ENCODE results near the gene PTPN12.
A peak's percentile ranks its signal among the peaks of the same experiment; 100 is the strongest.
"Not testable (repeated sequence)": the region's sequence is repeated elsewhere in the genome, so short reads cannot be mapped to it uniquely, and the experiment has no call there.

The PTPN12 gene

DNA sequence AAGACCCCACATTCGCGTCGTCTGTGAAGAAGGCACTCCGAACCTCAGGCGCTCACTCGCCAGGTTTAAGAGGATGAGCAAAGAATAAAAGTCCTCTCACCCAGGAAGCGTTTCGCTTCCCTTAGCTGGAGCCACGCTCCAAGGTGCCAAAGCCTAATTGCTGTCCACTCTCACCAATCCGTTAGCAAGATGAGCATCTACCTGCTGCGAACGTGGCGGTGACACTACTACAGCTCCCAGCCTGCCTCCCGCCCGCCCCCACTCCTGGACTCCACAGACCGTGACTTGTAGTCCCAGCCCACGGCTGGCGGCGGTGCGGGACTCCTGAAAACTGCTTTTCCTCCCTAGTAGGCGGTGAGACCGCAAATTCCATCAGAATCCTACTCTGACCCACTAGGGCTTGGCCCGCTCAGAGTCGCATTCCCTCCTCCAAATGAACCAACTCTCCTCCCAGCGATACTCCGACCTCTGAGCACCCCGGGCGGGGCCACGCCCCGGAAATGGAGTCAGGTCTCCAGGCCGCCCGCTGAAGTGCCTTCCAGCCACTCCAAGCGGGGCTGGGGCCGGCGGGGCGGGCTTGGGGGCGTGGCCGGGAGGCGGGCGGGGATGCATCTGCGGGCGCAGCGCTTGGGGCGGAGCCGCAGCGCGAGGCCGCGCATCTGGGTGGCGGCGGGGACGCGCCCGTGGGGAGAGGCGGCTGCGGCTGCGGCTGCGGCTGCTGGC, 521 bp upstream of the PTPN12 start:
- peak; percentile 97 for DNase-seq (ENCODE audit: extremely low spot score, insufficient read length, low read depth)
- FAIRE-seq: peak; percentile 80

DNA sequence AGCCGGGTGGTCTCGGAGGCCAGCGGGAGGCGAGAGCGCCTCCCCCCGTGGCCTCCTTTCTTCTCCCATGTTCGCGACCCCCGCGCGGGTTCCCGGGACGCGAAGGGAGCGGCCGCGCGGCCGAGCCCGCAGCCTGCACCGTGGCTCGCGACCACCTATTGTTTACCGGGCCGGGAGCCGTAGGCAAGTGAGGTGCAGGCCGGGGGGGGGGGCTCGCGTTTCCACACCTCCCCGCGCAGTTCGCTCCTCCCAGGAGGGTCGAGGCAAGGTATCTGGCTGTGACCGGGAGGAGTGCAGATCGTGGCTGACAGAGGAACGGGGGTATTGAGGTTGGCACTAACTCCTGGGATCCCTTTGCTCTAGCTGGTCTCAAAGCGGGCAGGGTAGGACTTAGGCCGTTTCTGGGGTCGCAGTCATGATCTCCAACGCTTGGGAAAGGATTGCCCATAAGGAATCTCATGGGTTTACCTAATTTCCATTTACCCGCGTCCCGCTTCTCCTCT, 734 bp downstream of the PTPN12 start:
- no peak for FAIRE-seq
- no peak for DNase-seq (ENCODE audit: extremely low spot score, insufficient read length, low read depth)

DNA sequence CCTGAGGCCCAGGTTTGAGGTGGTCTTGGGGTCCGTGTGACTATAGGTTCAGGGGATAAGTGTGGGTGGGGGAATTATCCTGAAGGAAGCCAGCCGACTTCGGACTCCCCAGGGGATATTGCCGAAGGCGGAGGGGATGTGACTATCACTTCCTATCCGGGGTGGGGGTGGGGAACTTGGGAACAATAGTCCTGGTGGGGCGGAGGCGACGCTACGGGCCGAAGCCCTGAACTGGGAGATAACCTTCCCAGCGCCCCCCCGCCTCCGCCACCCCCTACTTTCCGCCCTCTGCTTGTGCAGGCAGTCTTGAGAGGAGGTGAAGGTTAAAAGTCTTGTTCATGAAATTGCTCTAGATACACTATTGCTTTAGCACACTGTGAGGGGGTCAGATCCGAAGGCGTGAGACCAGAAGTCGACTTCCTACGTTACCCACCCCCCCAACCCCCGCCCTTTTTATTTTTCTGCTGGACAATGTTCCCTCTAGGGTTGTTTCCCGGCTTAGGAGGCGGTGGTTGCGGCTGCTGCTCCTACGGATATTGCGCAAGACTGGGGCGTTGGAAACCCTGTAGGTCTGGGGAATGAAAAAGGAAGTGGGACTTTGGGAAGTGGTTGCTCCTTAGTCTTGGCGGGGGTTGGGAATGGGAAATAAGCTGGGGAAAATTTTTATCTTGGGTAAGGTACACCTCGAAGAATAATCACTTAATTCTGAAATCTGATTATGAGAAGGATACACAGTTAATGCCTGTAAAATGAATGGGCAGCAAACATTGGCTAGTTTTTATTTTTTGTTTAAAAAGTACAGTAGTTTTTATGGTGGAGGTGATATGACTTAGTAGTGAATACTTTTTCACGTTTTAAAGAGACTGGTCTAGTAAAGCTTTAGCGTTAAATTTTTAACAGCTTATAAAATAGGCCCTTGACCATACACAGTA, 1.5 kb downstream of the PTPN12 start:
- FAIRE-seq (peak; percentile 36), DNase-seq (ENCODE audit: extremely low spot score, insufficient read length, low read depth) (no peak)

DNA sequence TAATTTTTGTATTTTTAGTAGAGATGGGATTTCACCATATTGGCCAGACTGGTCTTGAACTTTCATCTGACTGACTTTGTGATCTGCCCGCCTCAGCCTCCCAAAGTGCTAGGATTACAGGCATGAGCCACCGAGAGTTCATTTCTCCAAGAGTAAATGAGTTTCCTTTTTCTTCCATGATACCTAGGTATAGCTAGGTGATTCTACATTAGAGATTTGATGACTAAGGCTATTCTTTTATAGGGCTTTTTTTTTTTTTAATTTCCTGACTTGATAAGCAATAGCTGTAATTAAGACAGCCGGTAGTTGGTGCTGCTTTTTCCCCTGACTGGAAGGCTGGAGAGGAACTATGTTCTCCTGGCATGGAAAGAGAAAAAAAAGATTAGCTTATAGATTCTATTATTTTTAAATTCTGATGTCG, 3.3 kb downstream of the PTPN12 start:
- FAIRE-seq (no peak), DNase-seq (ENCODE audit: extremely low spot score, insufficient read length, low read depth) (no peak)

DNA sequence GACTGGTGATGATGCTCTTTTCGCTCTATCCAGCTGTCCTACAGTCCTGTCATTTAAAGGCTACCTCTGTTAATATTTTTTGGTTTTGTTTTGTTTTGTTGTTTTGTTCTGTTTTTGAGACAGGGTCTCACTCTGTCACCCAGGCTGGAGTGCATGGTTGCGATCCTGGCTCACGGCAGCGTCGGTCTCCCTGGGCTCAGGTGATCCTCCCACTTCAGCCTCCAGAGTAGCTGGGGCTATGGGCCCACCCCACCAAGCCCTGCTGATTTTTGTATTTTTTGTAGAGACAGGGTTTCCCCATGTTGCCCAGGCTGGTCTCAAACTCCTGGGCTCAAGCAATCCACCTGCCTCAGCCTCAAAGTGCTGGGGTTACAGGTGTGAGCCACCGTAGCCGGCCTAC, 3.9 kb downstream of the PTPN12 start:
- not testable (repeated sequence) for FAIRE-seq

DNA sequence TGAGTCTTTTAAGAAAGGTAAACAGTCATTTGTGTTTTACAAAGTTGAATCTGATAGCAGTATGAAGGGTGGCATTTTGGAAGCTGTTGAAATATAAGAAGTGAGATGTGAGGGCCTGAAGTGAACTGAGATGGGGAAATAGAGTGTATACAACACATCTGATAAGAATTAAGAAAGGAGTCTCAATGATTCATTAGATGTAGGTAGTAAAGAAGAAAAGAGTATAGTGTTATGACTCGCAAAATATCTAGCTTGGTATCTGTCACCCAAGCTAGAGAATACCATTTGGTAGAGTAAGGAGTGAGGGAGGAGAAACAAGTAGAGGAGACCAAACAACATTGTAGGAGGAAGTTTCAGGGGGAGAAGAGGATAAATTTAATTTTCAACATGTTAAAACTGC, 5.3 kb downstream of the PTPN12 start:
- no peak for DNase-seq (ENCODE audit: extremely low spot score, insufficient read length, low read depth)

More for the DNA sequence above, 3.9 kb downstream of the PTPN12 start:
- not testable (repeated sequence) for DNase-seq (ENCODE audit: extremely low spot score, insufficient read length, low read depth)

DNA sequence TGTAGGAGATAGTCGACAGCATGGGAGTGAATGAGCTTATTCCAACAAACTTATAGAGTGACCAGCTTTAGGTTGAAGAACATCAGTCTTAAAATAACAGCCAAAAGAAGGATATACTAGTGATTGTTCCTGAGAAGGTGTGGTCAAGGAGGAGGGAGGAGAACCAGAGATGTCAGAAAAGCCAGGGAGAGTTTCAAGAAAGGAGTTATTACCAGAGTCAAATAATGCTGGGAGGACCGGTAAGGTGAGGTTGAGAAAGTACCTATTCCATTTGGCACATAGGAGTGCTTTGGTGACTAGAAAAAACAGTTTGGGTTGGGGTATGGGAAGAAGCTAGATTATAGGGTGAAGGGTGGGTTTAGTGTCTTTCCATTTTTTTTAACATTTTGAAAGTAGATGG, 5.8 kb downstream of the PTPN12 start:
- FAIRE-seq (no peak), DNase-seq (ENCODE audit: extremely low spot score, insufficient read length, low read depth) (no peak)

More for the DNA sequence above, 5.3 kb downstream of the PTPN12 start:
- FAIRE-seq: no peak

DNA sequence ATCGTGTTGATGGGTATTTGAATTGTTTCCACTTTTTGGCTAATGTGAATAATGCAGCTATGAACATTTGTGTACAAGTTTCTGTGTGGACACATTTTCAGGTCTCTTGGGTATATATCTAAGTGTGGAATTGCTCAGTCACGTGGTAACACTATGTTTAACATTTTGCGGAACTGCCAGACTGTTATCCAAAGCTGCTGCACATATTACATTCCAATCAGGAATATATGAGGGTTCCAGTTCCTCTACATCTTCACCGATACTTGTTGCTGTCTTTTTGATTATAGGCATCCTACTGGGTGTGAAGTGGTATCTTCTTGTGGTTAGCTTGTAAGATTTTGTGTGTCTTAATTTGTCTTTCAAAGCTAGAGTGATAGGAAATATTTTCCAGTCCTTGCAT, 6.8 kb downstream of the PTPN12 start:
- no peak for DNase-seq (ENCODE audit: extremely low spot score, insufficient read length, low read depth)
- no peak for FAIRE-seq

DNA sequence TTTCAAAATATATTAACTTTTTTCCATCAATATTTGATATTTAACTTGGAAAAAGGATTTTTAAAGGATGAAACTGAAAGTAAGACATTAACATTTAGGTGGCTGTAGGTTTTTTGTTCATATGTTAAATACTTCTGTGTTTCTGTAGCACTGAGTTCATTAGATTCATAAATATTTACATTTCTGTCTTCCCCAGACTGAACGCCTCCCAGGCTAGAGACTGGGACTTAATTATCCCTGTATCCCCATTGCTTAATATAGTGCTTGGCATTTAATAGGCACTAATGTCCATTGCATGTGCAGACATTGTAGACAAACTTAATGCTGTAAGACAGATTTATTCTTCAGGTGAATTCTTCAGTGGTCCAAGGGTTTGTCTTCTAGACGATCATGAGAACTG, 7.4 kb downstream of the PTPN12 start:
- FAIRE-seq (no peak), DNase-seq (ENCODE audit: extremely low spot score, insufficient read length, low read depth) (no peak)

DNA sequence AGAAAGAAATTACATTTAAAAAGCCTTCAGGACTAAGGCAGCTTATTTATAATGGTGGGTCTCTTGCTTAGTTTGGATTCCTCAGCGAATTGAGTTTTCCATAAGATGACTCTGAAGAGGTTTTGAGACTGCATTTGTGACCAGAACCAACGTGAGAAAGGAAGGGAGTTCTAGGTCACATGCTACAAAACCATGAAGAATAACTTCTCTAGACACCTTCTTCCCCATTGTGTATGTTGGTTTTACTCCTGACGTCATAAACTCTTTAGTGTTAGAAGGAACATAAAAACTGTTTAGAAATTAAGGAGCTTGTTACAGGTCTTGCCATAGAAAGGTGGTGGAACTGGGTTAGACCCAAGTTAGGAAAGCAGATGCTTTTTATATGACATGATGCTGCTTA, 11.1 kb downstream of the PTPN12 start:
- peak; percentile 63 for FAIRE-seq
- DNase-seq (ENCODE audit: extremely low spot score, insufficient read length, low read depth): no peak

DNA sequence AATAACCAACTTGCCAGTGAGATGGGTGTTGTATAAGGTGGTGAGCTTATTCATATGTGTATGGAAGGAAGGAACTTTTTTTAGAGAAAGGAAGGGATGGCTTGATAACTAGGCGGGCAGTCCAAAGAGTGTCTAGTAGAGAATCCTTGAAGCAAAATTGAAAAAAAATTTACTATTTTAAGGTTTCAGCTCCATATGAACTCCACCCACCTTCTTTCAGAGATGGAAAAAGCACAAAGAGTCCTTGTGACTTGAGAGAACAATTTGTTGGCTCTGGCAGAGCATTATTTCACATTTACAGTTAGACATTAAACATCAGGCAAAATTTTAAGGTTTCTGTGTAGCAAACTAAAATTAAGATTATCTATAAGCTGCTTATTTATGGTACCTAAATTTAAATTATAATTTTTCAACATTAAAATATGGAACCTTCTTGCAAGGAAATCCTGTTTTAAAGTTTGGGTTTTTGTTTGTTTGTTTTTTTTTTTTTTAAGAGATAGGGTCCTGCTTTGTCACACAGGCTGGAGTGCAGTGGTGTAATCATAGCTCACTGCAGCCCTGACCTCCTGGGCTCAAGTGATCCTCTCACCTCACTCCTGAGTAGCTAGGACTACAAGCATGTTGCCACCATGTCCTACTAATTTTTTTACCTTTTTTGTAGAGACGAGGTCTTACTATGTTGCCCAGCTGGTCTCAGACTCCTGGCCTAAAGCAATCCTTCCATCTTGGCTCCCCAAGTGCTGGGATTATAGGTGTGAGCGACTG, 12.2 kb downstream of the PTPN12 start:
- DNase-seq (ENCODE audit: extremely low spot score, insufficient read length, low read depth) (no peak), FAIRE-seq (no peak)

DNA sequence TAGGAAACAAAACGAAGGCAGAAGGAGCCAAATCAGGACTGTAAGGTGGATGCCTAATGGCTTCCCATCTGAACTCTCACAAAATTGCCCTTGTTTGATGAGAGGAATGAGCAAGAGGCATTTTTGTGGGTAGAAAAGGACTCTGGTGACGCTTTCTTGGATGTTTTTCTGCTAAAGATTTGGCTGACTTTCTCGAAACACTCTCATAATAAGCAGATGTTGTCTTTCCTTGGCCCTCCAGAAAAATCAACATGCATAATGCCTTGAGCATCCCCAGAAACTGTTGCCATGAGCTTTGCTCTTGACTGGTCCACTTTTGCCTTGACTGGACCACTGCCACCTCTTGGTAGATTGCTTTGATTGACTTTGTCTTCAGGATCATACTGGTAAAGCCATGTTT, 13.5 kb downstream of the PTPN12 start:
- FAIRE-seq (no peak), DNase-seq (ENCODE audit: extremely low spot score, insufficient read length, low read depth) (no peak)

DNA sequence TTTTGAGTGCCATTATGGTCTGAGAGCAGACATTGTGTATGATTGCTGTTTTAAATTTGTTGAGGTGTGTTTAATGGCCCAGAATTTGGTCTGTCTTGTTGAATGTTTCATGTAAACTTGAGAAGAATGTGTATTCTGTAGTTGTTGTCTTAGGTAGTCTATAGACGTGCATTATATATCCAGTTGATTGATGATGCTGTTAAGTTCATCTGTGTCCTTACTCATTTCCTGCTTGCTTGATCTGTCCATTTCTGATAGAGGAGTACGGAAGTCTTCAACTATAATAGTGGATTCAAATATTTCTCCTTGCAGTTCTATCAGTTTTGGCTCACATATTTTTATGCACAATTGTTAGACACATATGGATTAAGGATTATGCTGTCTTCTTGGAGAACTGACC, 16.0 kb downstream of the PTPN12 start:
- FAIRE-seq: no peak

DNA sequence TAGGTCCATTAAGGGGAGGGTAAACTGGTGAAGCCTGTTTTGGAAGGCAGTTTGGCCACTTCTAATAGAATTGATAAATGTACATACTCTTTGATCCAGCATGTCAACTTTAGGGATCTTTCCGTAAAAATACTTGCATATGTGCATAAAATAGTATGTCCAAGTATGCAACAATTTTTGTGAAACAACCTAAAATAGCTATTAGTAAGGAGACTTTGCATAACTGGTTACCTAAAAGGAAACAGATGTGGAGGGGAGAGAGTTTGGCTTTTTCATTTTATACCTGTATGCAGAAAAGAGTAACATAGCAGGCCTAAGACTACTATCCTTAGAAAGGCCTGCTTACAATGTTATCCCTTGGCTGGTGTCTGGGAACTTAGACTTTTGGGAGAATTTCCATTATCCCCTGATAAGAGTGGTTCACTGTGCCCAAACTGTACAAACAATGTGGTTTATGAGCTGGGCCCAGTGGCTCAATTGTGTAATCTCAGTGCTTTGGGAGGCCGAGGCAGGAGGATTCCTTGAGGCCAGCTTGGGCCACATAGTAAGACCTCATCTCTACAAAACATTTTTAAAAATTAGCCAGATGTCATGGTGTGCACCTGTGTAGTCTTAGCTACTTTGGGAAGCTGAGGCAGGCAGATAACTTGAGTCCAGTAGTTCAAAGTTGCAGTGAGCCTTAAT, 21.3 kb downstream of the PTPN12 start:
- FAIRE-seq (no peak), DNase-seq (ENCODE audit: extremely low spot score, insufficient read length, low read depth) (no peak)

More for the DNA sequence above, 16.0 kb downstream of the PTPN12 start:
- no peak for DNase-seq (ENCODE audit: extremely low spot score, insufficient read length, low read depth)

DNA sequence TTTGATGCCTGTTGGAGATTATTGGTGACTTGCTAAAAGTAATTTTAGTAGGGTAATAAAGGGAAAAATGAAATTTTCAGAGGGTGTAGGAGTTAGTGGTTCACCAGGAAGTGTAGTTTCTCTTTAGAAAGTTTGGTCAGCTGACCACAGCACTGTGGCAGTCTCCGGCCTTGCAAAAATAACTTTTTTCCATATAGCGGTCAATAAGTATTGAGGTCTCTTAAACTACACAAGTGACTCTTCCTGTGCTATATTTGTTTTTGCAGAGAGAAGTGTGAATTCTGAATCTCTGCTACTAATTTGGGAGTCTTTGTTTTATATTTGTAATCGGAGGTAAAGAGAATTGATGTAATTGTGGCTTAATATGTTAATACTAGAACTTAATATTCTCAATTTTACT, 24.3 kb downstream of the PTPN12 start:
- peak; percentile 66 for FAIRE-seq

DNA sequence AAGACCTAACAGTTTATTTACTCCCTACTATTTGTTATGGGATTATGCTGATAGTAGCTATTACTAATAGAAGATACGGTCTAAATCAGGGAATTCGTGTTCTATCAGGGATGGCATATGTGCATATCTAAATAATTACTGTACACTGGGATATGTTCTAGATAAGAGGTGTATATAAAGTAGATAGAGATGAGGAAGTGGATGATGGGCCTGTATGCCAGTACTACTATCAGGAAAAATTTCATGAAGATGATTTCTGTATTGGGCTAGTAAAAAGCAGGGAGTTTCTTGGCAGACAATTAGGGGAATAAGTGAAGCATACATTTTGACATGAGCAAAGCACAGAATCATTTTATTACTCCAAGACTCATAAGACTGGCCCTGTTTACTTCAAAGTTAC, 26.2 kb downstream of the PTPN12 start:
- FAIRE-seq (no peak), DNase-seq (ENCODE audit: extremely low spot score, insufficient read length, low read depth) (no peak)

More for the DNA sequence above, 24.3 kb downstream of the PTPN12 start:
- no peak for DNase-seq (ENCODE audit: extremely low spot score, insufficient read length, low read depth)

DNA sequence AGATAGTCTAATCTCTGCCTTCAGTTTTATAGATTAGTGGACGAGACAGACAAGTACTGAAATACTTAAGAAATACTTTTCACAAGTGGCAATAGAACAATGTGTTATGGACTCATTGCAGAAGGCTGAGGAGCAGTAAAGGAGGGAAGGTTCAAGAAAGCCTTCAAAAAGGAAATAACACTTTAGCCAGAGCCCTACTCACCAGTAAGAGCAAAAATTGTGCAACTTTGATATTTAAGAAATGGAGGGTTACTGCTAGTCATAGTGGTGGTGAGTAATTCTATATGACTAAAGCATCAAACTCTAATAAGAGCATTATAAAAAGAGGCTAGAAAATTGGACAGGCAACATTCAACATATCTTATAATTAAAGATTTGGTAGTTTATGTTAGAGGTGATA, 28.8 kb downstream of the PTPN12 start:
- no peak for DNase-seq (ENCODE audit: extremely low spot score, insufficient read length, low read depth)
- FAIRE-seq: no peak

DNA sequence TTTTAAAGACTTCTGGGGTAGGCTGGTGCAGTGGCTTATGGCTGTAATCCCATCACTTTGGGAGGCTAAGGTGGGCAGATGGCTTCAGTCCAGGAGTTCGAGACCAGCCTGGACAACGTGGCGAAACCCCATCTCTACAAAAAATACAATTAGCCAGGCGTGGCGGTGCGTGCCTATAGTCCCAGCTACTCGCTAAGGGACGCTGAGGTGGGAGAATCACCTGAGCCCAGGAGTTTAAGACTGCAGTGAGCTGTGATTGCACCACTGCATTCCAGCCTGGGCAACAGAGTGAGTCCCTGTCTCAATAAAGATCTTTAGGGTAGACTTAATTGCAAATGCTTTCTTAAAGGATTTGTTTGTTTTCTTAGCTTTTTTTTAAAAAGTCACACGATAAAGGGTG, 29.3 kb downstream of the PTPN12 start:
- FAIRE-seq: no peak

DNA sequence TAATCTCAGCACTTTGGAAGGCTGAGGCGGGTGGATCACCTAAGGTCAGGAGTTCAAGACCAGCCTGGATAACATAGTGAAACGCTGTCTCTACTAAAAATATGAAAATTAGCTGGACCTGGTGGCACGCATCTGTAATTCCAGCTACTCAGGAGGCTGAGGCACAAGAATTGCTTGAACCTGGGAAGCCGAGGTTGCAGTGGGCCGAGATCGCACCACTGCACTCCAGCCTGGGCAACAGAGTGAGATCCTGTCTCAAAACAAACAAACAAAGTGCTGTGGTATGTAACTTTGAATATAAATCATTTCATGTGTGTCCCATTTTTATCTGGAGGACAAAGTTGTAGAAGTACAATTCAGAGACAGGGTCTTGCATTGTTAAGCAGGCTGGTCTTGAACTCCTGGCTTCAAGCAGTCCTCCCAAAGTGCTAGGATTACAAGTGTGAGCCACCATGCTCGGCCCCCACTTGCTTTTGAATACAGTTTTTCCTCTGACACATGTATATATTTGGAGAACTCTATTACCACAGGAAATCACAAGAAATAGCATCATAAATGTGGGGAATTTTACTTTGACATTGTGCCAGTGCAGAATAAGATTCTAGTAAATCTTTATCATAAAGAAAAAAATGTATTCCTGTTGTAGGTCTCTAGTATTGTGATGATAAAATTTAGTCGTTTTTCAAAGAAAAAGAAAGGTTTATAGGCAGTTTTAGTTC, 32.6 kb downstream of the PTPN12 start:
- FAIRE-seq (no peak), DNase-seq (ENCODE audit: extremely low spot score, insufficient read length, low read depth) (no peak)

More for the DNA sequence above, 29.3 kb downstream of the PTPN12 start:
- DNase-seq (ENCODE audit: extremely low spot score, insufficient read length, low read depth): no peak

Data from GM18507 (cell line).